Tibial nerve (tissue), 4 donors: ENCODE measurements around the gene CCNY. TPM values are rescaled to one million over a fixed set of nuclear protein-coding genes. Genes with fewer than 3 reads are reported as not detected.

ENCODE experiments used
- DNase-seq, 2 donors: peaks; one replicate each; pipeline ENCODE4 v3.0.0-alpha.2; 2019; ENCODE audit warnings: low spot score in 2 of 2
- H3K27ac ChIP-seq, 4 donors: fragments of 200-600 bp; sonication (generic) in 3 of 4; one replicate each; pipeline ENCODE4 v1.5.1; 2017 to 2019; ENCODE audit warnings: mild to moderate bottlenecking in 1 of 4
- H3K27me3 ChIP-seq, 2 donors: fragments of 200-600 bp; sonication (generic) in 1 of 2; one replicate each; pipeline versions ENCODE4 v1.5.1 to v1.6.0; 2017 to 2019
- H3K36me3 ChIP-seq, 3 donors: fragments of 200-600 bp; sonication (generic); one replicate each; pipeline ENCODE4 v1.5.1; 2018 to 2019
- H3K4me1 ChIP-seq, 4 donors: fragments of 200-600 bp; sonication (generic) in 3 of 4; one replicate each; pipeline ENCODE4 v1.5.1; 2017 to 2019
- H3K4me3 ChIP-seq, 4 donors: fragments of 200-600 bp; sonication (generic) in 3 of 4; one replicate each; pipeline ENCODE4 v1.5.1; 2017 to 2019; ENCODE audit warnings: mild to moderate bottlenecking in 1 of 4, moderate library complexity in 1 of 4
- H3K9me3 ChIP-seq, 4 donors: fragments of 200-600 bp; sonication (generic) in 3 of 4; one replicate each; pipeline ENCODE4 v1.5.1; 2017 to 2019
- CTCF ChIP-seq, 5 experiments: fragments of 200-600 bp in 3 of 5; fragments of 450-650 bp in 2 of 5; sonication (generic) in 3 of 5; IDR thresholded peaks; one replicate each; pipeline ENCODE4 v1.5.1; 2016 to 2019; ENCODE audit warnings: antibody characterized with exemption in 5 of 5, mild to moderate bottlenecking in 3 of 5, moderate library complexity in 2 of 5
- EP300 ChIP-seq, 2 donors: sonication (generic); formaldehyde crosslinking; IDR thresholded peaks; one replicate each; pipeline ENCODE4 v1.6.1; 2017; ENCODE audit warnings: antibody characterized with exemption in 2 of 2, mild to moderate bottlenecking in 1 of 2
- POLR2A ChIP-seq, 2 donors: fragments of 450-650 bp; IDR thresholded peaks; one replicate each; pipeline ENCODE4 v1.6.1; 2017; ENCODE audit warnings: antibody characterized with exemption in 2 of 2, mild to moderate bottlenecking in 2 of 2, moderate library complexity in 2 of 2
- WGBS, 2 donors: methylation state at CpG; one replicate each; pipeline ENCODE4 v1.1.5; 2018; 5-methylcytosine and 5-hydroxymethylcytosine counted together
- total RNA-seq, 4 donors: library from RNA; depleted of rRNA; stranded (reverse); fragments of >200 nt; gene quantifications; one replicate each; pipeline ENCODE4 v1.1.0, GENCODE V29; 2016

CCNY gene
- total RNA-seq, 4 donors from 2014 or later = 24.3 to 27.6 (median 26.5) TPM

GRCh38 chr10:35594115-35595079, 258.1 kb downstream of the CCNY start:
- H3K4me3 ChIP-seq = no peak overlapping the region
- no peaks in the 10 kb centered on the region for H3K27me3 ChIP-seq
- 60 to 63% methylated on average over 14 of the region's 14 CpGs for WGBS, 2 donors
- no peaks in the 10 kb centered on the region for H3K36me3 ChIP-seq
- no peak overlapping the region for H3K27ac ChIP-seq
- no peak for DNase-seq
- H3K9me3 ChIP-seq = peaks cover 0 to 7% (median 0%) of the 10 kb centered on the region in 4 donors
- no peaks in the 10 kb centered on the region for H3K4me1 ChIP-seq
- TF ChIP-seq CTCF (IDR thresholded peaks at IDR 0.05) (no peak), EP300 (IDR thresholded peaks at IDR 0.05) (no peak), POLR2A (IDR thresholded peaks at IDR 0.05) (no peak)

GRCh38 chr10:35595106-35595505, 258.8 kb downstream of the CCNY start:
- Histone ChIP-seq H3K9me3 (peaks cover 0 to 7% (median 0%) of the 10 kb centered on the region in 4 donors), H3K36me3 (no peaks in the 10 kb centered on the region), H3K4me1 (no peaks in the 10 kb centered on the region), H3K27ac (no peak overlapping the region), H3K27me3 (no peaks in the 10 kb centered on the region), H3K4me3 (no peak overlapping the region)
- DNase-seq = no peak
- no peak for TF ChIP-seq EP300 (IDR thresholded peaks at IDR 0.05)
- no peak for TF ChIP-seq POLR2A (IDR thresholded peaks at IDR 0.05)
- TF ChIP-seq CTCF (IDR thresholded peaks at IDR 0.05) = no peak
- WGBS, 2 donors = 19 to 39% methylated on average over 3 of the region's 3 CpGs

GRCh38 chr10:35598379-35598778, 262.1 kb downstream of the CCNY start:
- Histone ChIP-seq H3K4me1 (no peaks in the 10 kb centered on the region), H3K4me3 (no peak overlapping the region), H3K27ac (no peak overlapping the region), H3K9me3 (peaks cover 0 to 10% (median 1%) of the 10 kb centered on the region in 4 donors), H3K27me3 (no peaks in the 10 kb centered on the region), H3K36me3 (no peaks in the 10 kb centered on the region)
- TF ChIP-seq CTCF (IDR thresholded peaks at IDR 0.05) (no peak), EP300 (IDR thresholded peaks at IDR 0.05) (no peak), POLR2A (IDR thresholded peaks at IDR 0.05) (no peak)
- 36 to 40% methylated on average over 6 of the region's 6 CpGs for WGBS, 2 donors
- DNase-seq = no peak

- Histone ChIP-seq H3K27me3 (no peaks in the 10 kb centered on the region), H3K27ac (no peak overlapping the region), H3K9me3 (peaks cover 0 to 10% (median 1%) of the 10 kb centered on the region in 4 donors), H3K36me3 (no peaks in the 10 kb centered on the region), H3K4me1 (no peaks in the 10 kb centered on the region), H3K4me3 (no peak overlapping the region)
- WGBS, 2 donors = 48 to 57% methylated on average over 2 of the region's 2 CpGs
- TF ChIP-seq CTCF (IDR thresholded peaks at IDR 0.05) = no peak
- no peak for TF ChIP-seq POLR2A (IDR thresholded peaks at IDR 0.05)
- TF ChIP-seq EP300 (IDR thresholded peaks at IDR 0.05) = no peak
- no peak for DNase-seq
These were observed 263.9 kb downstream of the CCNY start for GRCh38 chr10:35600193-35600592.

GRCh38 chr10:35605191-35605590, 268.9 kb downstream of the CCNY start, which contains the start of gene GJD4:
TSS of gene GJD4 (plus strand) at chr10:35605341. CDS start at chr10:35605568, 227 bp downstream.
- Histone ChIP-seq H3K4me1 (peaks cover 0 to 23% (median 9%) of the 10 kb centered on the region in 4 donors), H3K27ac (no peak within 1 kb of the TSS), H3K9me3 (peaks cover 0 to 10% (median 1%) of the 10 kb centered on the region in 4 donors), H3K4me3 (no peak within 1 kb of the TSS), H3K36me3 (no peaks in the 10 kb centered on the region), H3K27me3 (peaks cover 0 to 25% of the 10 kb centered on the region in 2 donors)
- WGBS, 2 donors = 74 to 79% methylated on average over 8 of the region's 8 CpGs
- DNase-seq = no peak
- TF ChIP-seq CTCF (IDR thresholded peaks at IDR 0.05) (no peak), POLR2A (IDR thresholded peaks at IDR 0.05) (no peak), EP300 (IDR thresholded peaks at IDR 0.05) (no peak)
